ENCODE measurements around the gene SDC4. TPM values are rescaled to one million over a fixed set of nuclear protein-coding genes. Genes with fewer than 3 reads are reported as not detected.

The SDC4 gene
- total RNA-seq, 2 donors from 2014 or later, result 21.6 to 62.6 TPM

DNA sequence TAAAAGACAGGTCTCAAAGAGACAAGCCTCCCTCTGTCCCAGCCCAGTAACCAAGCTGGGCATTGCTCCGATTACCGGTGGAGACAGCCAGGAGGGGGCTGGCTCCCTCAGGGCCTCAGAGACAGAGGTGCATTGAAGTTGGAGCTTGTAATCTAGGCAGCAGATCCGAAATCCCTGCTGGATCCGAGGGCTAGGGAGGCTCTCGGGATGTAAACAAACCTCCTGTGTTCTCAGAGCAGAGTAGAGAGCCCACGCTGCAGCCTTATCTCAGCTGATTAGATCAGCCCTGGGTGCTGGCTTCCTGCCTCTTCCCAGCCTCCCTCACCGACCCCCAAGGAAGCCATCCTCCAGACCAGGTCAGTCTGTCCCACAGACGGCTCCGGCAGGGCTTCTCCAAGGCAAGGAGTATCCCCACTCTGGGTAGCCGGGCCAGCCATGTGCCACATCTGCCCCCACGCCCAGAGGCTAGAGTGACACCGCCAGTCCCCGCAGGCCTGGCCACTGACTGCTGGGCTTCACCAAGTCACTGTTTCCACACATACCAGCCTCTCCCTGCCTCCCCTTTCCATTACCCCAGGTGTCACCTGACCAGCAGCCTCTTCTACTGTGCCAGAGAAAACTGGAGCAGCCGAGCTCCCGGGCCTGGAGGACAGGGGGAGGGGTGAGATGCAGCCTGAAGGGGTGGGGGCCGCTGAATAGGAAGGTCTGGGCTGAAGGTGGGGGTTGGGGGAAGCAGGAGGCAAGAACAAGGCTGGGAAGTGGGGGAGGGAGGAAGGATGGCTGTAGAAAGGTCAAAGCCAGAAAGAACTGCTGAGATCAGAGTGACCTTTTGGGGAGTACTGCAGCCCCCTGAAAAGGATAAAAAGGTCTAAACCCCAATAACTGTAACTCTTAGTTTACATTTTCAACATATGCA lies 6.0 kb downstream of the SDC4 start:
- H3K27me3 Mint-ChIP-seq, result no peaks in the 10 kb centered on the region
- peaks cover 58% of the 10 kb centered on the region for H3K36me3 Mint-ChIP-seq (ENCODE audit: low read depth)
- no peaks in the 10 kb centered on the region for H3K9me3 Mint-ChIP-seq
- no peak overlapping the region for H3K27ac Mint-ChIP-seq
- H3K4me1 Mint-ChIP-seq, result peaks cover 15% of the 10 kb centered on the region
- H3K4me3 Mint-ChIP-seq, result no peak overlapping the region
- no peak for ATAC-seq (replicated peaks)

DNA sequence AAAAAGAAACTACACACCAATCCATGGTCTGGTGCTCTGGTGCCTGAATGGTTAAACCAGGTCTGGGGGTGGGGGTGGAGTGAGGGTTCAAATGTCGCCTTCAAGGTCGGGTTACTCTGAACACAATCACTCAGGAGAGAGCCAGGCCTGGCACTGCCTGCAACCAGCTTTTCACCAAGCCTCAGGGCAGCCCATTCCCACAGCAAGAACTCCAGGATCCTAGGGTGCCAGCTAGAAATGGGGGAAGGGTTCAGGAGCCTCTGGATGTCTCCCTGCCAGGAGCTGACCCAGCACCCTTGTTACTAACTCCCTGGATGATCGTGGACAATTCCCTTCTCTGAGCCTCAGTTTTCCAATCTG lies 6.7 kb downstream of the SDC4 start:
- H3K4me3 Mint-ChIP-seq, result no peak overlapping the region
- peaks cover 17% of the 10 kb centered on the region for H3K4me1 Mint-ChIP-seq
- H3K27me3 Mint-ChIP-seq, result no peaks in the 10 kb centered on the region
- H3K27ac Mint-ChIP-seq, result no peak overlapping the region
- ATAC-seq (replicated peaks), result no peak
- H3K9me3 Mint-ChIP-seq, result no peaks in the 10 kb centered on the region
- H3K36me3 Mint-ChIP-seq (ENCODE audit: low read depth), result peaks cover 60% of the 10 kb centered on the region

DNA sequence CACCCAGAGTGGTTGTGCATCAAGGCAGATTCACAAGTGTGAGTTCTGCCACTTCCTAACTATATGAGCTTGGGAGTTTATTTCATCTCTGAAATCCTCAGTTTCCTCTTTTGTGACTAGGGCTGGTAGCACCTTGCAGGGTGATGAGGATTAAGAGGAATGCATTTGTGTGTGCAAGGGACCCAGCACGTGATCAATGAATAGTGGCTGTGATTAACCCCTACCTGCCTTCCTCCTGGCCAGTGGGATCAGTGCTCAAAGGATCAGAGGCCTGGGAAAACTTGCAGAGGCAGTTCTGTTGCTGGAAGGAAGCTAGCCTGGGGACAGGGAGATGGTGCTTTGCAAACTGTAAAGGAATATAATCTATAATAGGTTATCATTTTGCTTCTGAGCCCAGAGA lies 7.3 kb downstream of the SDC4 start:
- no peaks in the 10 kb centered on the region for H3K9me3 Mint-ChIP-seq
- H3K27me3 Mint-ChIP-seq, result no peaks in the 10 kb centered on the region
- H3K4me1 Mint-ChIP-seq, result peaks cover 15% of the 10 kb centered on the region
- no peak overlapping the region for H3K4me3 Mint-ChIP-seq
- H3K27ac Mint-ChIP-seq, result no peak overlapping the region
- peaks cover 58% of the 10 kb centered on the region for H3K36me3 Mint-ChIP-seq (ENCODE audit: low read depth)
- no peak for ATAC-seq (replicated peaks)

DNA sequence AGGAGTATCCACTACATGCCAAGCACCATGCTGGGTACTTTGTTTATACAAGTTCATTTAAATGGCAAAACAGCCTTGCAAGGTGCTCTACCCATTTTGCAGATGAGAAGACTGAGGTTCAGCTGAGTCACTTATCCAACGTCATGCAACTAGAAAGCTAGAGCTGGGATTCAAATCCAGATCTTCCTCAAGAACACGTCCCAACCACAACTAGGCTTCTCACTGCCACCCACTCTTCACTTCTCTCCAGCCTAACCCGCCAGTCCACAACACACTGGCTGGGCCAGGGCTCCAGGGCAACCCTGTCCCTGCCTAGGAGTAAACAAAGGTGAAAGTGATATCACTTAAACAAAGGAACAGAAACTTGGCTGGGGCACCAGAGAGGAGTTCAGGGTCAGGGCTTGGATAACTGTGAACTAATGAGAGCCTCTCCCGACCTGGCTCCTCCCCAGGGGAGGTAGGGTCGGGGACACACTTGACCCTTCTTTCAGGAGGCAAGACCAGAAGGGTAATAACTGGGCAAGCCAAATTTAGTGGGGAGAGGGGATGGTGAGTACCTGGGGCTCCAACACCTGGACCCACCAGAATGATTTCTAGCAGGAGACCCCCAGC lies 7.9 kb downstream of the SDC4 start:
- peaks cover 9% of the 10 kb centered on the region for H3K4me1 Mint-ChIP-seq
- H3K9me3 Mint-ChIP-seq, result no peaks in the 10 kb centered on the region
- peak; percentile 58 for ATAC-seq (replicated peaks)
- no peaks in the 10 kb centered on the region for H3K27me3 Mint-ChIP-seq
- H3K4me3 Mint-ChIP-seq, result no peak overlapping the region
- H3K36me3 Mint-ChIP-seq (ENCODE audit: low read depth), result peaks cover 64% of the 10 kb centered on the region
- H3K27ac Mint-ChIP-seq, result no peak overlapping the region

DNA sequence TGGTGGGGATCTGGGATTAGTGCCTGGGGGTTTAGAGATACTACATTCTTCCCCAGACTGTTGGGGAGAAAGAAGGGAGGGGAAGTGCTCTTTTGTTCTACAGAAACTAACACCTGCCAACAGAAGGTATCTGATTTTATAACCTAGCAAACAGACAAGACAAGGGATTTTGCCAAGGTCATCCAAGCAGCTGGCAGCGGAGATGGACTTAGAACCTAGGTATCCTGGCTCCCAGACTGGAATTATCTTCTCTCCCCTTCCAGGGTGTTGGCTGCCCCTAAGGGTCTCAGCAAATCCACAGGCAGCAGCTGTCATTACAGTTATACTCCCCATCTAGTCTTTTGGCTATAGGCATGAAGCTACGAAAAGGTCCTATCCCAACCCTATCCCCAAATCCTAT lies 8.4 kb downstream of the SDC4 start:
- no peak overlapping the region for H3K4me3 Mint-ChIP-seq
- no peak for ATAC-seq (replicated peaks)
- H3K4me1 Mint-ChIP-seq, result peaks cover 9% of the 10 kb centered on the region
- no peaks in the 10 kb centered on the region for H3K9me3 Mint-ChIP-seq
- peaks cover 65% of the 10 kb centered on the region for H3K36me3 Mint-ChIP-seq (ENCODE audit: low read depth)
- H3K27me3 Mint-ChIP-seq, result no peaks in the 10 kb centered on the region
- no peak overlapping the region for H3K27ac Mint-ChIP-seq

DNA sequence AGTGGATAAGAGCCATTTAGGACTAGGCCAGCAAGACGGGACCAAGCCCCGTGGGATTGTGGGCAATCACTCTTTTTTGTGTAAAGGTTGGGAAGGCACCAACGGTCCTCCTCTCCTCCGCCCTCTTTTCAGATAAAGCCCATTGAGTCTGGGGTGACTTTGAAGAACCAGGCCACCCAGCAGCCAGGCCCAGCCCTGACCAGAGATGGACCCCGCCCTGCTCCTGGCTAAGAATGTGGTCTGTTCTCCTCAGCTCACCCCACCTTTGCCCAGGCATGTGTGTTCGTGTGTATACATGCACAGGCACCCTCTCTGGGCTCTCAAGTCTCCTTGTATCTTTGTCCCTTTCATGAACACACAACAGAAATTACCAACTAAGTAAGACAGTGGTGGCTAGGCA lies 9.1 kb downstream of the SDC4 start:
- Mint-ChIP-seq H3K36me3 (ENCODE audit: low read depth) (peaks cover 64% of the 10 kb centered on the region), H3K27me3 (no peaks in the 10 kb centered on the region), H3K4me3 (no peak overlapping the region), H3K27ac (no peak overlapping the region), H3K4me1 (peaks cover 9% of the 10 kb centered on the region), H3K9me3 (no peaks in the 10 kb centered on the region)
- ATAC-seq (replicated peaks), result no peak

DNA sequence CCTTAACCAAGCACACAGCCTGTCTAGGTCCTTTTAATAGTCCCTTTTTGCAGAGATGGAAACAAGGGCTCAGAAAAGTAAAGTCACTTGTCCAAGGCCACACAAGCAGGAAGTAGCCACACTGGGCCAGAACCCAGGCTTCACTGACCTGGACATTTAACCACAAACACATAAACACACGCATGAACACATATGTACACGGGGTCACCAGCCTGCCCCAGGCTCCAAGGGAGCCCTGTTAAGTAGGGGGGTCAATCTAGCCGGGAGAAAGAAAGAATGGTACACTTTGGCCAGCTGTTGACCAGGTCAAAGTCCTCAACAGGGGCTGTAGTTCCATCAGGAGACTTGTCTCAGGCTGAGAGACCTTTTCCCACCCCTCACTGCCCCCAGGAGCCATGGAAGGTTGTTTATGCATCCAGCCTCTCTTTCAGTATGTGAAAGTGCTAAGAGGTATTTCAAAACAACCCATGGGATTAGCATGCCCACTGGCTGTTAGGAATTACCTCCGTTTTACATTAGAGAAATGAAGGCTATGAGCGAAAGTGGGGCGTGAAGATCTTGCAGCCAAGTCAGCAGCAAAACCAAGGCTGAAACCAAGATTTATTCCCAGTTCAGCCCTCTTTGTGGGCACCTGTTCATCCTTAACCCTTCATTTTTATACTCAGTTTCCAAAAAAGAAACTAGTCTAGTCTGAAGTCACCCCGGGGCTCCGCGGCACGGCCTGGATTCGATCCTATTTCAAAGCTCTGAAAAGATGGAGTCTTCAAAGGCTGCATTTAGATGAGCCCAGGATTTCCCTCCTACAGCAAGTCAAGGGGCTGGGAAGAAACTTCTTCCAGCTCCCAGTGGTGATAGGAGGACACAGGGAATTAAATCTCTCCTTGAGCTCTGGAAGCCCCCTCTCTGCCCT lies 9.8 kb downstream of the SDC4 start:
- H3K9me3 Mint-ChIP-seq, result no peaks in the 10 kb centered on the region
- H3K4me3 Mint-ChIP-seq, result no peak overlapping the region
- ATAC-seq (replicated peaks), result no peak
- no peak overlapping the region for H3K27ac Mint-ChIP-seq
- peaks cover 9% of the 10 kb centered on the region for H3K4me1 Mint-ChIP-seq
- H3K36me3 Mint-ChIP-seq (ENCODE audit: low read depth), result peaks cover 59% of the 10 kb centered on the region
- no peaks in the 10 kb centered on the region for H3K27me3 Mint-ChIP-seq

DNA sequence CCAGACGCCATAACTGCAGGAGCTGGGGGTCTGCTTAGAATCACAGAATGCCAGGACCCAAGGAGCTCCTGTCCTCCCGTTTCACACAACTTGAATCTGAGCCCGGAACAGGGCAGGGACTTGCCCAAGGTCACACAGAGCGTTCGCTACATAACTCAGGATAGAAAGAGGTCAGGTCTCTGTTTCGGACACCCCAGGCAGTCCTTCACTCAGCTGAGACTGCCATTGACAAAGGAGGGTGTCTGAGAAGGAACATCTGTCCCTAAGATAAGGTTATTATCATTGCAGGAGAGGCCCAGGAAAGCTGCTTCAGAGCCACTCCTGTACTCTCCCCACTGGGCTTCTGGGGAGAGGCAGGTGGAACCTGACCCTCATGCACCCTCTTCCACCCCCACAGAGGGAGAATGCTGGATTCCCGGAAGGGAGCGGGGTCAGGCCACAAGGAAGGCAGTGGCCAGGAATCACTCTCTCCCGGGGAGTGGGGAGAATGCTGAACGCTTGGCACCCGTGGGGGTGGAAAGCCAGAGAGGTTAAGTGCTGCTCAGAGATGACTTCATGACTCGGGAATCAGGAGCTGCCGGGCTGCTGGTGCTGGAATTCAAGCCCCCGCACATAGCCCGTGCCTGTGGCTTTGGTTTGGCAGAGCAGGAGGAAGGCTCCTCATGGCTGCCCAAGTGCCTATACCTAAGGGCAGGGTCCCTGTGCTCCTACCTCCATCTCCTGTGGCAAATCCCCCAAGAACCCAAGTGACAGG lies 10.7 kb downstream of the SDC4 start:
- Mint-ChIP-seq H3K9me3 (no peaks in the 10 kb centered on the region), H3K27ac (no peak overlapping the region), H3K27me3 (no peaks in the 10 kb centered on the region), H3K36me3 (ENCODE audit: low read depth) (peaks cover 67% of the 10 kb centered on the region), H3K4me3 (no peak overlapping the region), H3K4me1 (peaks cover 9% of the 10 kb centered on the region)
- ATAC-seq (replicated peaks), result no peak

DNA sequence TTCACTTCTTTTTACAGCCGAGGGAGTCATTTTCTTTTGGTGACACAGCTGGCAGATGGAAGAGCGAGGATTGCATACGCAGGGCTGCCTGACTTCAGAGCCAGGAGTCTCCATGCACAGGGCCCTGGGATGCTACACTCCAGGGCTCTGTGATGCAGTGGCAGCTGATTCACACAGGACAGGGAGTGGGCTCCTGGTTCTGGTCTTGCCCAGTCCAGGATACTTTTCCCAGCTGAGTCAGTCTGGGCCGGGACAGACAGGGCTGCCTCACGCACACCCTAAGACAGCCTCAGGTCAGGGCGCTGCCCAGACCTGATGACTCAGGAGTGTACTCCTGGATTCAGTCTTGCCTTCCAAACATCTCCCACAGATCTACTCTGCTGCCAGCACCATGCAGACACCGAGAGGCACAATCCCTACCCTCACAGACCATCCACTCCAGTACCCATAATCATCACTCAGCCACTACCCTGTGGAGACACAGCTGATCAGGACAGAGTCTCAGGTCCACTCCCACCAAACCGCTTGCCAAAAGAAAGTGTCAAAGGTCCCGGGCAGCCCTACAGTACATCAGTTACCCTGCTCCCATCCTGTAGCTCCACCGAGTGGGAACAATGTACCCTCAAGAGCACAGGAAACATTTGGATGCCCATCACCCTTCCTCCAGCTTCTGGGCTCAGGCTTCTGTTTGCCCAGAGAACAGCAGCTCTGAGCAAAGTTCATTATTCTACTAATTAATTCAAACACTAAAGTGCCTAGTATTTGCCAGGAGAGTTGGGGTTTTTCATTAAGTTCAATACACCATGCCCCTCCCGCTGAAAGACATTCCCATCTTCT lies 11.5 kb downstream of the SDC4 start:
- Mint-ChIP-seq H3K4me3 (no peak overlapping the region), H3K27me3 (no peaks in the 10 kb centered on the region), H3K4me1 (peaks cover 9% of the 10 kb centered on the region), H3K9me3 (no peaks in the 10 kb centered on the region), H3K27ac (no peak overlapping the region), H3K36me3 (ENCODE audit: low read depth) (peaks cover 74% of the 10 kb centered on the region)
- no peak for ATAC-seq (replicated peaks)

DNA sequence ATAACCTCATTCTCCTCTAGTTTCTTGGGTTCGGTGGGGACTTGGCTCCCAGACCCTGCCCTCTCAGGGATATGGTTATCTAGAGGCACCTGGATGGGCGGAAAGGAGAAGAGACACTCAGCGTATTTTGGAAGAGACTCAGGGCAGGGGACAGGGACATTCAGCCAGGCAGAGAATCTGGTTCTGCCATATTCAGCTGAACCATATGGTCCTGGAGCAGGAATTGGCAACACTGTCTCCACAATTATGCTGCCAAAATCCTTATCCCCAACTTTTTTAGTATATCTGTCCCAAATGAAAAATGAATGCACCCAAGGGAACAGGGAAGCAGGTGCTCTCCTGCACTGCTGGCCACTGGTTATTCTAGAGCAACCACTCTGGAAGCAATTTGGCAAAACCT lies 17.7 kb downstream of the SDC4 start:
- no peaks in the 10 kb centered on the region for H3K9me3 Mint-ChIP-seq
- H3K36me3 Mint-ChIP-seq (ENCODE audit: low read depth), result peaks cover 84% of the 10 kb centered on the region
- H3K4me1 Mint-ChIP-seq, result no peaks in the 10 kb centered on the region
- H3K4me3 Mint-ChIP-seq, result no peak overlapping the region
- no peaks in the 10 kb centered on the region for H3K27me3 Mint-ChIP-seq
- no peak for ATAC-seq (replicated peaks)
- no peak overlapping the region for H3K27ac Mint-ChIP-seq

DNA sequence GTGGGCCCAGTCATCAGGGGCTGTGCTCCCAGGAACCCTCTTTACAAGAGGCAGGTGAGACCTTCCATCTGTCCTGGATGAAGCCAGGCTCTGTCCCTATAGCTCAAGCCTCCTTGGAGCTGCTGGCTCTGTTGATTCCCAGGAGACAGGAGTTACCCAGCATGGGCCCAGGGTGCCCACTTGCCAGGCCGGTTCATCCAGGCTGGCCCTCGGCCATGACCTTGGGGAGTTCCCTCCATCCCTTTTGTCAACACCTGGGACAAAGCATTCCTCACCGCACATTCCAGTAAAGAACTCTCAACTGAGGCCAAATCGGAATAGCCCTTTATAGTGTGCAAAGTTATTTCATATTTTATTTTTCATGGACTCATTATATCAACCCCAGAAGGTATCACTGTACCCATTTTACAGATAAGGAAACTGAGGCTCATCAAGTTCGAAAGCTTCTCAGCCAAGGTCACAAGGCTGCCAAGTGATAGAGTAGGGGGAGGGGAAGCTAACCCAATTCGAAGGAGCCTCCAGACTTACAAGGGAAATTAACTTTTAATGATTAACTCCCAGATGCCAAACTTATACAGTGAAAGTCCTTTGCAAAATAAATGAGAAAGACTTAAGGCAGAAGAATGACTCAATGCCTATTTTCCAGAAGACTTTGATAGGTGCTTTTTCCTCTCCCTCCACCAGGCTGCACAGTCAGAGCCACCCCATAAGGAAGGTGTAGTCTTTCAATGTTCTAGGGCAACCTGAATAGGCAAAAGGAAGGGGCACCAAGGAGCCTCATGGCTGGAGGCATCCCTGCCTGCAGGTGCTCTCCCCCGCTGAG lies 18.5 kb downstream of the SDC4 start:
- Mint-ChIP-seq H3K27ac (no peak overlapping the region), H3K4me1 (no peaks in the 10 kb centered on the region), H3K27me3 (no peaks in the 10 kb centered on the region), H3K9me3 (no peaks in the 10 kb centered on the region), H3K36me3 (ENCODE audit: low read depth) (peaks cover 82% of the 10 kb centered on the region), H3K4me3 (no peak overlapping the region)
- ATAC-seq (replicated peaks), result no peak

DNA sequence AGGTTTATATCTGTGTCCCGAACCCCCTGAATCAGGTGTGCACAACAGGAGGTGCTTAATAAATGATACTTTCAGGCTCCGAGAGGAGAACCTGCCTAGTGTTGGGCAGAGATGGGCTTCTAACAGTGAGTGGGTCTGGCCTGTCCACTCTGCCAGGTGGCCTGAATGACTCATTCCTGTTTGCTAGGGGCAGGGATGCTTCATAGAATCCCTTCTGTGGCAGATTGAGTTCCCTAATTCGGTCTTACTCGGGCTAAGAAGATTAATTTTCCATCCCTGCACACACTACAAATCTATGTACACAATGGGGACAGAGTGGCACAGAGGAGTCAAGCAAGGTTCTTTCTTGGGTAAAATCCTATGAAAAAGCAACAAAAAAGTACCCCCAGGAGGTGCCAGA lies 19.8 kb downstream of the SDC4 start:
- no peaks in the 10 kb centered on the region for H3K27me3 Mint-ChIP-seq
- no peaks in the 10 kb centered on the region for H3K4me1 Mint-ChIP-seq
- H3K4me3 Mint-ChIP-seq, result no peak overlapping the region
- peaks cover 81% of the 10 kb centered on the region for H3K36me3 Mint-ChIP-seq (ENCODE audit: low read depth)
- no peaks in the 10 kb centered on the region for H3K9me3 Mint-ChIP-seq
- H3K27ac Mint-ChIP-seq, result no peak overlapping the region
- no peak for ATAC-seq (replicated peaks)

DNA sequence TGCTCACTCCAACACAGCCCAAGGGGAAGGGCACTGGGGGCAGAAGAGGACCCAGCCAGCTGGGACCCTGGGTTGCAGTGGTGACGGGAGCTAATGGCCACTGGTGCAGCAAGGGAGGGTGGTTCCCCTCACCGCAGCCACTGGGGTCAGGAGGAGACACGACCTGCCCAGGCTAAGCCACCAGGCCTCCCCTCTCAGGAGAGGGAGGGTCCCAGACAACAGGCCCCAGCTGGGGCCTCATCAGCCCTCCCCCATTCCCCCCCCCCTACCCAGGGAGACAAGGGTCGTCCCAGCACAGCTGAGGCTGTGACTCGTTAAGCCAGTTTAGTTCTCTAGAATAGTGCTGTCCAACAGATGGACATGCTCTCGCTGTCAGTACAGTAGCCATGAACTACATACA lies 22.9 kb downstream of the SDC4 start:
- H3K4me1 Mint-ChIP-seq, result peaks cover 7% of the 10 kb centered on the region
- H3K9me3 Mint-ChIP-seq, result no peaks in the 10 kb centered on the region
- H3K27me3 Mint-ChIP-seq, result no peaks in the 10 kb centered on the region
- H3K4me3 Mint-ChIP-seq, result no peak overlapping the region
- peaks cover 51% of the 10 kb centered on the region for H3K36me3 Mint-ChIP-seq (ENCODE audit: low read depth)
- H3K27ac Mint-ChIP-seq, result no peak overlapping the region
- ATAC-seq (replicated peaks), result no peak
